Measurements from ENCODE around the gene DDC.

The DDC gene

GRCh38 chr7:50564640-50565558 is at the start of gene DDC:
Gene DDC (minus strand): TSS chr7:50565405. CDS start chr7:50544085, 21,320 bp downstream.
- no peak for DNase-seq

GRCh38 chr7:50613473-50613872 is 48.3 kb upstream of the DDC start:
- DNase-seq = no peak

- DNase-seq = no peak
These were observed 47.5 kb upstream of the DDC start for GRCh38 chr7:50612704-50613103.

DNA sequence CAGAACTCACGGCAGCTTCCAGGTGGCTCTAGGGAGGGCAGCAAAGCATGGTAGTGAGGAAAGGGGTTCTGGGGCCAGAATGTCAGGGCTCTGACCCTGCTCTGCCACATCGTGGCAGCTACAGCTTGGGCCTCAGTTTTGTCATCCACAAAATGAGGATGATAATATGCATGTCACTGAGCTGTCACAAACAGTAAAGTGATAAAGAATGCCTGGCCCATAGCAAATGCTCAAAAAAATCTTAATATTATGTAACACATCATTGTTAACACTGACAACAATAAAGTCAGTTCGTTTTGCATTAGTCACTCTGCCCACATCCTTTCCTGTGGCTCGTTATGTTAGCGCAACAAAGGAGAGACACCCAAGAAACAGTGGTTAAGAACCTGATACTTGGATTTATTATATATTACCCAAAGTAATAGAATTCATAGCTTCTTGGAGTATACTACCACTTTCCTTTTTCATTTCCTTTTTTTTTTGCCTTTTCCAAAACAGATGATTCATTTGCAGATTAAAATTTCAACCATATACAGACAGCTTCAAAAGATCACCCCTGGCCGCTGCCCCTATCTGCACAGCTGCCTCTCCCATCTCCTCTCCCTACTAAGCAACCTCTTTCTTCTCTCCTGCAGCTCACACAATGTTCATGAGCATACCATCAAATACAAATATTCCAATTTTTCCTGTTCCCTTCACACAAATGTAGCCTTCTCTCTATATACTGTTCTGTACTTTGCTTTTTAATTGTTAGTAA is 45.5 kb upstream of the DDC start:
- no peak for DNase-seq

- no peak for DNase-seq
These were observed 43.1 kb upstream of the DDC start for GRCh38 chr7:50608196-50608906.

- no peak for DNase-seq
These were observed 42.4 kb upstream of the DDC start for GRCh38 chr7:50607524-50608125.

DNA sequence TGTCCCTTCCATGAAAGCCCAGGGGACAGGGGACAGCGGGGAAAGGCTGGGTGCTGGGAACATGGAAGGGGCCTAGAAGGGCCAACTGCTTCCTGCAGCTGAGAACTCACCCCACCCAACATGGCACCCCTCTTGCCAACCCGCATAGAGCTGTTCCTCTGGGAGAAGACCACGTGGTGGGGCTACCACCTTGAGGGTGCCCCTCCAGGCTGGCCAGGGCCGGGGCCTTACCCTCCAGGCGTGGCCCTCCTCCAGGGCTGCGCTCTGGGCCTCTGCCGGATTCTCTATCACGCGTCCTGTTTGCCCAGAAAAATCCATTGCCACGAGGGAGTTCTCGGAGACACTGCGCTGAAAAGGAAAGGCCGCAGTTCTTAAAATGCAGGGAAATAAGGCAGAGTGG is 39.9 kb upstream of the DDC start:
- DNase-seq = no peak

- no peak for DNase-seq
These were observed 38.1 kb upstream of the DDC start for GRCh38 chr7:50603287-50603686.

- DNase-seq = no peak
These were observed 34.2 kb upstream of the DDC start for GRCh38 chr7:50599385-50599784.

DNA sequence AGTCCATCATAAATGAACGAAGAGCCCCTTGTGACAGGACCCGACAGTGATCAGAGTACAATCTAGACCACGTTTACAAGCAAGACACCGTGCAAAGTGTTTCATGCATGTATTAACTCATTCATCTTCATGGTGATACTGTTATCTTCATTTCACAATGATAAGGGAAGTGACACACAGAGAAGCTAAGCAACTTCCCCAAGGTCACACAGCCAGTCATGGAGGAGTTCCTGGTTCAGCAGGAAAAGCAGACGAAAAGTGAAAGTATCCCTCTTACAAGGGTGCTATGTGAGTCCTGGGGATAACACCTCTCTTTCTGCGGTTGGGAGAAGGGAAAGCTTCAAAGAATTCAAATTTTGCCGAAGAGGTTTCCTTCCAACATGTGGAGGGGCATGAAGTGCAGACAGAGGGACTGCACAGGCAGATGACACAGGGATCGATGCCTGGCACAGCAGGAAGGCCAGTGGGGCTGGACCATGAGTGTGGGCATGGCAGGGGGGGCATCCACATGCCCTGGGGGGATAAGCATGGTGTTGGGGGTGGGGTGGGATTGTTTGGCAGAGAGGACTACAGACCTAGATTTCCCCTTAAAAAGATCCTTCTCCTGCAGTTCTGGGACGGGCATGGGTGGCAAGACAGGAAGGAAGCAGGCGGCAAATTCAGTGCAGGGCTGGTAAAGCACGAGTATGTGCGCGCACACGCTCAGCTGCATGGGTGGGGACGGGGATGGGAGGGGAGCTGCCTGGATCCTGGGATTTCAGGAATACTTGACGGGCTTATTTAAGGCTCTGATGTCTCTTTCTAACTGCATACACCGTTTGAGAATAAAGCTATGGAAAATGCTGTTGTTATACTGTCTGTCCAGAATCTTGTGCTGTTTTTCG is 33.5 kb upstream of the DDC start:
- DNase-seq = no peak

DNA sequence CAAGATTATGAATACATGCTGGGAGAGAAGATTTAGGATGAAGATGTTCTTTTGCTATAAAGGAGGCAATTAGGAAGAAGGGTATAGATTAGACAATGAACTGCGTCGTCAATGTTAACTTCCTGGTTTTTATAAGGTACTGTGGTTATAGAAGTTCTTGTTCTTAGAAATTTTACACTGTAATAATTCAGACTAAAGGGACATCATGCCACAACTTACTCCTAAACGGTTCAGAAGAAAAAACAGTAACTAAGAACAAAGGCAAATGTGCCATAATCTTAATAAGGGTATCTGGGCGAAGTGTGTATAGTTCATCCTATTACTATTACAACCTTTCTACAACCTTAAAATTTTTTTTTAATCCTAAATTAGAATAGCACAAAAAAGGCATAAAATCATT is 31.3 kb upstream of the DDC start:
- DNase-seq = no peak

DNA sequence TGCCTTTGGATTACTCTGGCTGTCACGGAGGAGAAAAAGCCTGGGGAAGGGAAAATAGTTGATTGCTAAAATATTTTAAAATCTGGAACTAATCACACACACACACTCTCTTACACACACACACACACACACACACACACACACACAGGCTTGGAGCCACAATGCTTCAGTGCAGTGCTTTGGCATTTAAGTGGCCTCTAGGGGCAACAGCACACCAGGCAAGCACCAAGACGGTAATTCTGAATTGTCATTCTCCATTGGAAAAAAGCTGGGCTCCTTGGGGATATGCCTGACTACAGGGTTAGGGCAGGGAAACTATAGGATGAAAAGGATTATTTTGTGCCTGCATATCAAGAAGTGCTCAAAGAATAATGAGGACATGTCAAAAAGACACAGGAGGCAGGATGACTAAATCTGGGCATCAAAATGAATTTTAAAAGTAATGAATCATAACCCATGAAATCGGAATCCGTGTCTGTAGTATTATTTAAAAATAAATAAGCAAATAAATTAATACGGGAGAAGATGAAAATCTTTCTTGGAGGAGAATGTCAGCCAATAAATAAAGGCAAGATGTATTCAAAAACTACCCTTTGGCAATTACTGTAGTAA is 30.4 kb upstream of the DDC start:
- DNase-seq = peak; percentile 61

DNA sequence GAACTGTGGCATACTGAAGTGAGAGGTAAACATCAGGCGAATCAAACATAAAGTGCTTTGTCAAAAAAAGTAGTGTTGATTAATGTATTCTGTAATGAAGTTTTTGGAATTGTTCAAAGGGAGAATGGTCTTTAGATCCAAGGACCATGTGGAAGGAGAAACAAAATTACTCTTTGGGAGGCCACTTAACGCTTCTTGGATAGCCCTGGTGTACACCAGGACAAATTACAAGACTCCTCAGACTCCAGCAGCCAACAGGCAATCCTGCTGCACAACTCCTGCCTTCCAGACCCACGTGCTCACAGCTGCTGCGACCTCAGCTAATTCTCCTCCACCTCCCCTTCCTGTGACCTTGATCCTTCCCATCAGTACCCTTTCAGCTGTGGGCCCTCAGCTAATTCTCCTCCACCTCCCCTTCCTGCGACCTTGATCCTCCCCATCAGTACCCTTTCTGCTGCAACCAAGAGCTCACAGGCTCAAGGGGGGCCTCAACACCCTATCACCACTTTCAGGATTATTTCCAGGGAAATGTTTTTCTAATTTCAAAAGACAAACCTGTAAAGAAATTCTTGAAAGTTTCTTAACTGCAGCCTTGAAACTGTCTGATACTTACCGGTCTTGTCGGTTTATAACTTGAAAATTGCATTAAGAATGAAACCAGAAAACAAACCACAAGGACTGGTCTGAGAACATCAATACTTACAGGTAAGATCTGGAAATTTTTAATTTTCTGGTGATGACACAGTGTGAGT is 29.7 kb upstream of the DDC start:
- DNase-seq = no peak

- DNase-seq = no peak
These were observed 28.9 kb upstream of the DDC start for GRCh38 chr7:50594136-50594535.

- no peak for DNase-seq
These were observed 27.7 kb upstream of the DDC start for GRCh38 chr7:50592940-50593339.

DNA sequence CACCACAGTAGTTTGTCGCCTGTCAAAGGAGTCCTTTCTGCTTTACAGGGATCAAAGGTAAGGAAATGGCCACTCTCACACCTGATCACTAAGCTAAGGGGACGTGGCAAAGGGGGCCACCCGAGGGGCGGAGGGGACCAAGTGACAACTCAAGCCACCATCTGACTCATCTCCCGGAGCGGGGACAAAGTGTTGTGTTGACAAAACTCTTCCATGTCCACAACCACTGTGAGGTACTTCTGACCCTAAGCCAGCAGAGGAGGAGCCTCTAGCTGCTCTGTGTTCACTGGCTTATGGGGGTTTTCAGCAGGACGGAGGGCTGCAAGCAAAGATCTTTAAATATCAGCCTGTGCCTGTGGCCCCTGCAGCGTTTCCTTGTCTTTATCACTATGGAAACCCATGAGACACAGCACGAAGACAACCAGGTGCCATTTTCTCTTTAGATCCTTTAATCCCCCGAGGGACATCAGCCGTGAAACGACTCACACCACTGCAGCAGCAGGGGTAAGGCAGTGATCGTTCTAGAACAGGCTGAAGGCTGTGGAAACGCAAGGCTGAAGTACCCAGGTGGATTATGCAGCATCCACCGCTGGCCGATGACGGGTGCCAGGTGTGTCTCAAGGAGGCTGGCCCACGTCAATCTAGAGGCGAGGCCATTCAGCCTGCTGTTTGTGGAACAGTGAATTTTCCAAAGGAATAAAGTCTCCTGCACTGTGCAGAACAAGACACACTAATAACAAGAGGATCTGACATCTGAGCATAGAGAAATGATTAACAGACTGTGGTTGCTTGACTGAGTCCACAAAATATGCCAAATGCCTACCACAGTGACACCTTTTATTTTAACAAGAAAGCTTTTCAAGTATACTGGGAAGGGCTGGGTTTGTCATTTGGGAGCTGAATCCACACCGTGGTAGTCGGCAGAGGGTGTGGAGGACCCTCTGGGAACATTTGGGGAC is 26.6 kb upstream of the DDC start:
- DNase-seq = peak; percentile 63

GRCh38 chr7:50591098-50591479 is 25.9 kb upstream of the DDC start:
- DNase-seq = no peak

DNA sequence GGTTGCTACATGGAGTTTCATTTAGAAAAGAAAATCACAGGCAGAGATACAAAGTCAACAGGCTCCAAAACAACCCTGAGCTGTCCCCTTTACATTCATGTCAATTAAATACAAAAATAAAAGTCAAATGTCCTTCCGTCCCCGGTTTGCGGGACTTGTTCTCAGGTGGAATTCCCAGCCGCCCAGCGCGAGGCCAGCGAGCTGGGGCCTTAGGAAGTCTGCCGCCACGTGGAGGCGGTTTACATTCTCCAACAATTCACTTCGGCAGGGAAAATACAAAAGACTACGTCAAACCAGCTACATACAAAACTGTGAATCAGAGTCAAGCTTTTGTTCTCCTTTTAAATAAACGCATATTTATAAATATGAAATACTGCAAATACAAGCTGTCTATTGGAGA is 25.3 kb upstream of the DDC start:
- no peak for DNase-seq

- no peak for DNase-seq
These were observed 24.2 kb upstream of the DDC start for GRCh38 chr7:50589364-50589763.

DNA sequence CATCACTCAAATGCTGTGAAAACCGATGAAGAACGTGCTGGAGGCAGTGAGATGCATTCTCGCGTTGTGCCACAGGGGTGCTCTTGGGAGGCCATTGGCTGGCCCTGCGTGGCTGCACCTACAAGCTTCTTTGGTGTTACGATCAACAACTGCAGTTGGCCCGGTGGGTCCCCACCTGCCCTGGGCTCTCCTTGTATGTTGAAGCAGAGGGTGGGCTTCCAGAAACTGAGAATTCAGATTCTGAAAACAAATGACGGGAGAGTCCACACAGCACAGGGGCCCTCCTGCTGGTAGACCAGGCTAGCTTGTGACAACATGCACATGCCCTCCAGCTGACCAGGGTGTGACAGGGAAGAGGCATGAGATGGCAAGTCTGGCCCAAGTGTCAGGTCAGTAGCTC is 23.7 kb upstream of the DDC start:
- no peak for DNase-seq
